Activated naive CD8-positive, alpha-beta T cell treated with anti-CD3 and anti-CD28 coated beads, Interleukin-2, amount 50 U/mL, for 24 hours (primary cell): Measurements from ENCODE around the gene ASPG.
A peak's percentile ranks its signal among the peaks of the same experiment; 100 is the strongest.

Experiments
- ATAC-seq: fragments of 150-1000 bp; cut with Tn5 transposase; one replicate; pipeline ENCODE4 v1.10.0; 2021
- DNase-seq: peaks from one replicate; pipeline ENCODE4 v3.0.0; 2021
- H3K27ac Mint-ChIP-seq: one replicate; pipeline ENCODE4 v1.8.0; 2021; ENCODE audit warnings: mild to moderate bottlenecking, mixed read lengths
- H3K27me3 Mint-ChIP-seq: one replicate; pipeline ENCODE4 v1.8.0; 2021; ENCODE audit warnings: mixed read lengths
- H3K36me3 Mint-ChIP-seq: one replicate; pipeline ENCODE4 v1.8.0; 2021; ENCODE audit warnings: low read depth, mixed read lengths
- H3K4me1 Mint-ChIP-seq: one replicate; pipeline ENCODE4 v1.8.0; 2021; ENCODE audit warnings: mixed read lengths
- H3K4me3 Mint-ChIP-seq: one replicate; pipeline ENCODE4 v1.8.0; 2021; ENCODE audit warnings: mild to moderate bottlenecking, moderate library complexity, mixed read lengths
- H3K9me3 Mint-ChIP-seq: one replicate; pipeline ENCODE4 v1.8.0; 2021; ENCODE audit warnings: mixed read lengths

ASPG gene

DNA sequence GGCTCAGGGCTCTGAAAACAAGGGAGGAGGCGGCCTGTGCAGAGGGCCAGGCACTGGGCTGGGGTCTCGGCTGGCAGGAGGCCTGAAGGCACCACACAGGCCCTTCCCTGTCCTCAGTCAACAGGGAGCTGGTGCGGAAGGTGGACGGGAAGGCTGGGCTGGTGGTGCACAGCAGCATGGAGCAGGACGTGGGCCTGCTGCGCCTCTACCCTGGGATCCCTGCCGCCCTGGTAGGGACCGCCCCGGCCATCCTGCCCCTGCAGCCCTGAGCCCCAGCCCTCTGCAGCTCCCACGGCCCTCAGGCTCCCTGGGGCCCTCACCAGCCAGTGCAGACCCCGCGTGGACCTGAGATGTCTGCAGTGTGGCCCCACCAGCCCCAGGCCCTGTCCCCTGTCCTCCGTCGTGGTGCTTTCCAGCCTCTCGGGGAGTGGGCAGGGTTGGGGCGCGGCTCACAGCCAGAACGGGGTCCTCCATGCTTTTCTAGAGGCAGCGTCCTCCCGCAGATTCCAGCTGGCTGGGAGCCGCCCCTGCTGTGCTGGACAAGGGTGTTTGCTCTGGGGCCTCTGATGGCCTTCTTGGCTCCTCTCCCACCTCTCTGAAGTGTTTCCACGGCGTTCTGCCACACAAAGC is 18.1 kb downstream of the ASPG start:
- Mint-ChIP-seq H3K4me3 (no peak overlapping the region), H3K27me3 (no peaks in the 10 kb centered on the region), H3K9me3 (no peaks in the 10 kb centered on the region), H3K4me1 (no peaks in the 10 kb centered on the region), H3K27ac (no peak overlapping the region), H3K36me3 (no peaks in the 10 kb centered on the region)
- no peak for ATAC-seq
- DNase-seq: no peak

GRCh38 chr14:104104076-104104901 is 18.8 kb downstream of the ASPG start:
- no peak overlapping the region for H3K4me3 Mint-ChIP-seq
- ATAC-seq (no peak), DNase-seq (no peak)
- no peaks in the 10 kb centered on the region for H3K27me3 Mint-ChIP-seq
- no peaks in the 10 kb centered on the region for H3K9me3 Mint-ChIP-seq
- no peaks in the 10 kb centered on the region for H3K4me1 Mint-ChIP-seq
- no peak overlapping the region for H3K27ac Mint-ChIP-seq
- no peaks in the 10 kb centered on the region for H3K36me3 Mint-ChIP-seq

DNA sequence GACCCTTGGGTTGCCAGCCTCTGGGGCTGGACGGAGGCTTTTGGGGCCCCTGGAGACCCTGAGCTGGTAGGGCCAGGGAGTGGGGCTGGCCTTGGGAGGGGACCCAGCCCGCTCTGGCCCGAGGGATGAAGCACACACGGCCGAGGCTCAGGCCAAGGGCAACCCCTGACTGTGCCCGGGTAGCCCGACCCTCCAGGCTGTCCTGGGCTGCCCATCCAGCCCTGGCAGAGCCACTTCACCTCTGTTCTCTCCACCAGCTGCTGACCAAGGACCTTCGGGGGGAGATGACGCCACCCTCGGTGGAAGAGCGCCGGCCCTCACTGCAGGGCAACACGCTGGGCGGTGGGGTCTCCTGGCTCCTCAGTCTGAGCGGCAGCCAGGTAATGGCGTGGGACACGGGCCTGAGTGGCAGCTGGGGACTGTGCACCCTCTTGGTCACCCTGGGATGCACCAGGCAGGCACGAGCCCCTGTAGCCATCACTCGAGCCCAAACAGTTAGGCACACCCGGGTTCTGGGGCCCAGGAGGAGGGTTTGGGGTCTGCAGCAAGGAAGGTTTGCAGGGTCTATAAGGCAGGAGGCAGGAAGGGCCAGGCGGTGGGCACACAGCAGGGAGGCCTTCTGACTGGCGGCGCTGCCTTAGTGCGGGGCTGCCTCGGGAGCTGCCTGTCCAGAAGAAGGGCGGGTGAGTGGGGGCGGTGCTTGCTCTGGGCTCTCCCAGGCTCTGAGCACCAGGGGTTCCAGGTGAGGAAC is 19.7 kb downstream of the ASPG start:
- no peak overlapping the region for H3K27ac Mint-ChIP-seq
- no peak for ATAC-seq

GRCh38 chr14:104105822-104106470 is 20.4 kb downstream of the ASPG start:
- H3K27me3 Mint-ChIP-seq: no peaks in the 10 kb centered on the region
- DNase-seq (no peak), ATAC-seq (no peak)
- H3K27ac Mint-ChIP-seq: no peak overlapping the region
- H3K4me1 Mint-ChIP-seq: no peaks in the 10 kb centered on the region
- H3K9me3 Mint-ChIP-seq: no peaks in the 10 kb centered on the region
- H3K4me3 Mint-ChIP-seq: no peak overlapping the region
- H3K36me3 Mint-ChIP-seq: no peaks in the 10 kb centered on the region

More for the DNA sequence above, 19.7 kb downstream of the ASPG start:
- Mint-ChIP-seq H3K36me3 (no peaks in the 10 kb centered on the region), H3K4me3 (no peak overlapping the region), H3K4me1 (no peaks in the 10 kb centered on the region), H3K9me3 (no peaks in the 10 kb centered on the region), H3K27me3 (no peaks in the 10 kb centered on the region)
- no peak for DNase-seq

GRCh38 chr14:104106471-104106991 is 21.0 kb downstream of the ASPG start:
- no peaks in the 10 kb centered on the region for H3K4me1 Mint-ChIP-seq
- no peaks in the 10 kb centered on the region for H3K36me3 Mint-ChIP-seq
- no peak for DNase-seq
- no peaks in the 10 kb centered on the region for H3K27me3 Mint-ChIP-seq
- no peak overlapping the region for H3K27ac Mint-ChIP-seq
- no peaks in the 10 kb centered on the region for H3K9me3 Mint-ChIP-seq
- no peak overlapping the region for H3K4me3 Mint-ChIP-seq
- ATAC-seq: no peak

DNA sequence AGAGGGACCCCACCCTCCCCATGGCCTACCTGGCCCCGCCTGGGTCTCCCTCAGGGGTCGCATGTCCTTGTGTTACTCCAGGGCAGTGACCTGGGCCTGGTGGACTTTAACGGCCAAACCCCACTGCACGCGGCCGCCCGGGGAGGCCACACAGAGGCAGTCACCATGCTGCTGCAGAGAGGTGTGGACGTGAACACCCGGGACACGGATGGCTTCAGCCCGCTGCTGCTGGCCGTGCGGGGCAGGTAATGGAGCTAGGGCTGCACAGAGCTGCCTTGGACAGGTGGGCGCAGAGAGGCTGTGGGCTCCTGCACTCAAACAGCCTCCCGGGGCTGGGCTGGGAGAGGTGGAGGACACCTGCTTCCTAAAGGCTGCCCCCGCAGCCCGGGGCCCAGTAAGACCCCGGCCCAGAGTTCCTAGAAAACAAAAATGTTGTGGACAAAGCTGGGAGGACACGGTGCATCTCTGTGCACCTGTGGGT is 21.6 kb downstream of the ASPG start:
- Mint-ChIP-seq H3K4me3 (no peak overlapping the region), H3K9me3 (no peaks in the 10 kb centered on the region), H3K4me1 (no peaks in the 10 kb centered on the region), H3K36me3 (no peaks in the 10 kb centered on the region), H3K27me3 (no peaks in the 10 kb centered on the region), H3K27ac (no peak overlapping the region)
- no peak for DNase-seq
- ATAC-seq: no peak

DNA sequence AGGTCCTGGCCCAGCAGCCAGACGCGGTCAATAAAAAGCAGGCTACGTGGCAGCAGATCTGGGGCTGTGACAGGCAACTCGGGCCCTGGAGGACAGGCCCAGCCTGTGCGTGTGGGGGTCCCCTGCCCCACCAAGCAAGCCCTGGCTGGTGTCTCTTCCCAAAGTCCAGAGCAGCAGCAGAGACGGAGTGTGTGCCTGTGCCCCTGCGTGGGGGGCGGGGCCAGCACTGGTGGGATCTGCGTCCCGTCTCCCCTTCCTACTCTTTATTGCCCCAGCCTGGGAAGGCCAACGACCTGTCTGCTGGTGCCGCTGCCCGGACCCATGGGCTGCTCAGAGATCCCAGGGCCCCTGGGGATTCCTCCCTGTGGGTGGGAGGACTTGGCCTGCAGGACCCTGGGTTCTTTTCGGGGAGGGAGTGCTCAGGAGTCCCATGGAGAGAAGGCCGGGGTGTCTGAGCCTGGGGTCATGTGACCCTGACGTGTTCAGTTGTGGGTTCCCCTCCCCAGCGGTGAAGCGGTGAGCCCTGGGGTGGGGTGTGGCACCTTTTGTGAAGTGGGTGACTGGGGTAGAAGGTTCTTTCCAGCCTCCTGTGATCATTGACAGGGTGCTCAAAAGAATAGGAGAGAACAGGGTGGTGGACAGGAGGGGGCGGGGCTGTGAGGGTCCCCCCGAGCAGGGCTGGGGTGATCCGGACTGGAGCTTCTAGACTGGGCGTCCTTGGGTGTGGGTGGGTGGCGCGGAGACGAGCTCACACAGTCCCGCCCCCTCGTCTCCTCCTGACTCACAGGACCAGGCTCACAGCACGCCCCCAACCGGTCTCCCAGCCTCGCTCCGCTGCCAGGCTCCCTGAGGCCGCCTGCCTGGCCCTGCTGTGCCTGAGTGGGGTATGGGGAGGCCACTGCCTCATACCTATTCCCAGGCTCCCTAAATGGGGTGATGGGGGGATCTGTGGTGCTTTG is 22.4 kb downstream of the ASPG start:
- ATAC-seq (peak; percentile 2), DNase-seq (no peak)
- Mint-ChIP-seq H3K27me3 (no peaks in the 10 kb centered on the region), H3K27ac (no peak overlapping the region), H3K36me3 (no peaks in the 10 kb centered on the region), H3K4me3 (no peak overlapping the region), H3K9me3 (no peaks in the 10 kb centered on the region), H3K4me1 (no peaks in the 10 kb centered on the region)

- H3K4me1 Mint-ChIP-seq: no peaks in the 10 kb centered on the region
- H3K27me3 Mint-ChIP-seq: no peaks in the 10 kb centered on the region
- H3K36me3 Mint-ChIP-seq: no peaks in the 10 kb centered on the region
- H3K4me3 Mint-ChIP-seq: no peak overlapping the region
- H3K9me3 Mint-ChIP-seq: no peaks in the 10 kb centered on the region
- DNase-seq (no peak), ATAC-seq (no peak)
- no peak overlapping the region for H3K27ac Mint-ChIP-seq
These were observed 23.4 kb downstream of the ASPG start for GRCh38 chr14:104108570-104109541.

- DNase-seq: no peak
- Mint-ChIP-seq H3K36me3 (no peaks in the 10 kb centered on the region), H3K27me3 (no peaks in the 10 kb centered on the region), H3K27ac (no peak overlapping the region), H3K9me3 (no peaks in the 10 kb centered on the region), H3K4me3 (no peak overlapping the region), H3K4me1 (no peaks in the 10 kb centered on the region)
- ATAC-seq: no peak
These were observed 24.3 kb downstream of the ASPG start for GRCh38 chr14:104109731-104110361.

- no peak overlapping the region for H3K27ac Mint-ChIP-seq
- no peaks in the 10 kb centered on the region for H3K9me3 Mint-ChIP-seq
- peaks cover 3% of the 10 kb centered on the region for H3K27me3 Mint-ChIP-seq
- H3K36me3 Mint-ChIP-seq: no peaks in the 10 kb centered on the region
- no peak overlapping the region for H3K4me3 Mint-ChIP-seq
- H3K4me1 Mint-ChIP-seq: no peaks in the 10 kb centered on the region
- DNase-seq: no peak
- ATAC-seq: no peak
These were observed 25.1 kb downstream of the ASPG start for GRCh38 chr14:104110491-104111209.

GRCh38 chr14:104111301-104112112 is 26.0 kb downstream of the ASPG start:
- Mint-ChIP-seq H3K36me3 (no peaks in the 10 kb centered on the region), H3K4me3 (no peak overlapping the region), H3K9me3 (no peaks in the 10 kb centered on the region), H3K4me1 (no peaks in the 10 kb centered on the region), H3K27me3 (peaks cover 9% of the 10 kb centered on the region), H3K27ac (no peak overlapping the region)
- ATAC-seq (no peak), DNase-seq (no peak)
